GM18505 (cell line): ENCODE data around the gene RNF130.

Experiments
- ATAC-seq: cut with Tn5 transposase; IDR thresholded peaks from one replicate; pipeline ENCODE4 v1.9.1; 2021; ENCODE audit not compliant: unreplicated experiment
- POLR2A ChIP-seq: IDR thresholded peaks from 4 replicates; pipeline ENCODE4 v1.6.1; 2011; ENCODE audit warnings: borderline replicate concordance; ENCODE audit not compliant: insufficient read depth, insufficient read length; ENCODE audit errors: extremely low read depth

Gene RNF130

GRCh38 chr5:179955630-179956029, 115.9 kb downstream of the RNF130 start:
- ATAC-seq = no peak
- TF ChIP-seq POLR2A = no peak

DNA sequence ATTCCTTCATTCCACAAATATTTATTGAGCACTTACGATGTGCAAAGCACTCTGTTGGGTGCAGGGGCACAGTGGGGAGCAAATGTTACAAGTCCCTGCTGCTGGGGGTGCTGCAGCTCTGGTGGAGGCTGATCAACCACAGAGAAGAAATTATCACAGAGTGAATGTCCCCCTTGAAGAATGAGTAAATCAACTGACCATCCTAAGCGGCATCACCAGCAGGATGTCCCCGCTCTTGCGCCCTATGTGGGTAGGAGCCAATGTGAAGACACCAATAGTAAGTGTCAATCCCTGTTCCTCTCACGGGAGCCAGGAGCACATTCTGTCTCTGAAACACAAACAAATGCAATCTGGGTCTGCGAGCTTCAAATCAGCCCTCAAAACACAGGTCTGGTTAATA, 116.5 kb downstream of the RNF130 start:
- no peak for ATAC-seq
- no peak for TF ChIP-seq POLR2A

- no peak for TF ChIP-seq POLR2A
- no peak for ATAC-seq
These were observed 117.1 kb downstream of the RNF130 start for GRCh38 chr5:179954434-179954833.

DNA sequence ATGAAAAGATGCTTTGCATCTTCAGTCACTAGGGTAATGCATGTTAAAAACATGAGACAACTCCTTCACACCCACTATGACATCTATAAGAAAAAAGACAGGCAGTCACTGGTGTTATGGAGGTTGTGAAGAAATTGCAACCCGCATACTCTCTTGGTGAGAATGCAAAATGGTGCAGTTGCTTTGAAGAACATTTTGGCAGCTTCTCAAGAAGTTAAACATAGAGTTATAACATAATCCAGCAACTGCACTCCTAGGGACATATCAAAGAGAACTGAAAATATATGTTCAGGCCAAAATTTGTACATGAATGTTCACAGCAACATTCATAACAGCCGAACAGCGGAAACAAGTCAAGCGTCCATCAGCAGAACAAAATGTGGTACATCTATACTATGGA, 117.6 kb downstream of the RNF130 start:
- TF ChIP-seq POLR2A = no peak
- ATAC-seq = no peak

GRCh38 chr5:179936976-179937681, 134.4 kb downstream of the RNF130 start:
- ATAC-seq = no peak
- no peak for TF ChIP-seq POLR2A

GRCh38 chr5:179930788-179931473, 140.6 kb downstream of the RNF130 start:
- no peak for TF ChIP-seq POLR2A
- ATAC-seq = no peak

DNA sequence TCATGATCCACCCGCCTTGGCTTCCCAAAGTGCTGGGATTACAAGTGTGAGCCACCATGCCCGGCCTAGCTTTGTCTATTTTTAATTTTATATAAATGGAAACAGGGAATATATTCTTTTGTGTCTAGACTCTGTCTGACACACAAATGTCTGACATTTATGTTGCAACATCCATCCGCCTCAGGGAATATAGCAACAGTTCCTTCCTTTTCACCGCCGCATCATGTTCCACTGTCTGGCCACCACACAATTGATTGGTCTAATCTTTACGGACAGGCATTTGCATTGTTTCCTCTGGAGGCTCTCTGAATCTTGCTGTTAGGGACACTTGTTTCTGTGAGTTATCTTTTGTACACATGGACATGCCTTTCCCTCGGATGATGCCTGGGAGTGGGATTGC, 143.7 kb downstream of the RNF130 start:
- no peak for TF ChIP-seq POLR2A

DNA sequence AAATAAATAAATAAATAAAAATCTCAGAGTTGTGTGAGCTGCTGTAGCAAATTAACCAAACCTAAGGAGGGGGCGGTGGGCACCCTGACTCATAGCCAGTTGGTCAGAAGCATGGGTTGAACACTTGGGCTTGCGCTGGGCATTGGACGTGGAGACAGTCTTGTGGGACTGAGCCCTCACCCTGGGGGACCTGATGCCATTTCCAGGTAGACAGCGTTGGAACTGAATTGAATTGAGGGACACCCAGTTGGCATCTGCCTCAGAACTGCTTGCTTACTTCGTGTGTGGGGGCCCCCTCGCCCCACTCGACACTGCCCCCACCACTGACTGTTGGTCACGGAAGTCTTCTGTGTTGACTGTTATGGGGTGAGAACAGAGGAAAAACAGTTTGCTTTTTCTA, 144.9 kb downstream of the RNF130 start:
- no peak for ATAC-seq
- no peak for TF ChIP-seq POLR2A

More for the DNA sequence above, 143.7 kb downstream of the RNF130 start:
- ATAC-seq = no peak

DNA sequence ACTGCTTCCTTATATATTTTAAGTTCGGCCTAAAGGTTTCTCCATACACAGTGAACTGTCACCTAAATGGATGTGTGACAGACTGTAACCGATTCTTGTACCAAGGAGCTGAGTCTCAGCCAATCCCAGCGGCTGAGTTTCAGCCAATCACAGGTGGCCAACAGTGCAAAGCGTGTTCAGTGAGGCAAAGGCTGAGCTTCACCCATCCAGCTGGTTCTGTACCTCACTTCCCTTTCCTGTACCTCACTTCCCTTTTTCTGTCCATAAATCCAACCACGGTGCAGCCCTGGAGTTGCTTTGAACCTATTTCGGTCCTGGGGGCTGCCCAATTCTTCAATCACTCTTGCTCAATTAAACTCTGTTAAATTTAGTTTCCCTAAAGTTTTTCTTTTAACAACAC, 148.1 kb downstream of the RNF130 start:
- TF ChIP-seq POLR2A = no peak
- no peak for ATAC-seq

DNA sequence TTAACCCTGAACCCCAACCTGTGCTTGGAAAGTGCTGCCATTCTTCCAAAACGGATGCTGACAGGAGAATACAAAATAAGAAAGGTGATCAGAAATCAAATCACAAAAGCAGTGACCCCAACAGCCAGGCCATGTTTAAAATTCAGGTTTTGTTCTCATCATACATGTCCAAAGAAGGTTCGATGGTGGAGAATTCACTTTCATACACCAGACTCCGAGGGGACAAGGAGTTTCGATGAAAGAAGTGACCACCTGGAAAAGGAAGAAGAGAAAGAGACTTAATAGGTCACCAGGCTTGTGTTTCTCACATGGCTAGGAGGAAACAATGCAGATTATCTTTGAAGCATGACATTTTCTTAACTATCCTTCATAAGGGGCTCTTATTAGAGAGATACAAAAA, 151.4 kb downstream of the RNF130 start:
- no peak for ATAC-seq
- no peak for TF ChIP-seq POLR2A

DNA sequence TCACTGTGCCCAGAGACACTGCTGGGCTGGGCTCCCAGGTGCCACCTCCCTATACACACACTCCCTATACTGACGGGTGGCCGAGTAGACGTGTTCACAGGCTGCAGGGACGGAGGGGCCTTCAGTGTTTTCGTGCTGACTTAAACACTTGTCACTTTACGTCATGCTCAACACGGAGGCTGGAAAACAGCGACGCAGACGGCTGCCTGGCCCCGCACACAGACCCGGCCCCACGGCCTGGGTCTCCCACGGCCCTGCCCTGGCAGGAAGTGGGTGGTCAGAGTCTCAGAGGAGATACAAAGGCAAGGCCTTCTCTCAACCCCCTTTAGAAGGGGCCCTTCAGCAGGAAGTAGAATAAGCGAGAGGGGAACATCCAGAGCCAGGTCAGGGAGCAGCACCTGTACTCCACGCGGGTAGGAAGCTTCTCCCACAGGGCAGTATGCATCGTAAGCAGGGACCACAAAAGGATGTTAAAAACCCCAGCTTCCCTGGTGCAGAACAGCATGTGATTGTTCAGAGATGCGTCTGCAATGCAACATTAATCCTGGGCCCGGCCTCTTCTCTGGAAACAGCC, 152.0 kb downstream of the RNF130 start:
- no peak for TF ChIP-seq POLR2A
- ATAC-seq = no peak

DNA sequence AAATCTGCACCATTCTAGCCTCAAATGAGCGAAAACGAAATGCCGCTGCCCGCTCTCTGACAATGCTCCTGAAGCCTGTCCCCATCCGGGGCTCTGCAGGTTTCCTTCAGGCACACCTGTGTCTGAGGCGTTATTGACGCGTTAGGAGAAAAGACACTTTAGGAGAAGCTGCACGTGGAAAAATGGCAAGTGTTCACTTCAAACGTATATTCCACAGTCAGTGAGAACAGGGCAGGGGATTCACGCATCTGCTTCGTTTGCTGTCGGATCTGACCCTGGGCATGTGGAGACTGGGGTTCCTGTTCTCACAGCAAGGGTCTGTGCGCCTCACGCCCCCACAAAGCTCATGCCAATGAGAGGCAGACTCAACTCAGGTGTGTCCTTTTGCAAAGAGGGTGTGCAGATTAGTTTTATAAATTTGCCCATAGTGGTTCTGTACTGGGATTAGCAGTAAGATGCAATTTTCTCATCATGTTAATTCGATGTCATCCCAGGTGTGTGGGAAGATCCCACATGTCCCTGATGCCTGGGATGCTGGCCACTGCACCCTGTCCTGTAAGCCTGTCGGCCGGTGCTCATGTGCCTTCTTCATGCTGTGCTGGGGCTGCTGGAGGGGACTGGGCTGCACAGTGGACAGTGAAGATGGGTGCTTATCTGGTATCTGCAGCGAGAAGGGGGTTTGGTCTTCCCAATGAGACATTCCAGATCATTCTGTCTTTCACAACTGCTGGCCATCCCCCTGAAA, 152.6 kb downstream of the RNF130 start:
- ATAC-seq = no peak
- no peak for TF ChIP-seq POLR2A

- no peak for TF ChIP-seq POLR2A
- no peak for ATAC-seq
These were observed 155.0 kb downstream of the RNF130 start for GRCh38 chr5:179916523-179916922.
